Left ventricle myocardium inferior (tissue), 1 donor: ENCODE results near the gene REG4. TPM values are rescaled to one million over a fixed set of nuclear protein-coding genes. Genes with fewer than 3 reads are reported as not detected.

Experiments used
- DNase-seq: peaks from one replicate; pipeline ENCODE4 v3.0.0-alpha.2; 2020
- H3K27ac ChIP-seq: fragments of 200-600 bp; replicated peaks from 2 replicates; pipeline ENCODE4 v1.8.0; 2021
- H3K27me3 ChIP-seq: fragments of 200-600 bp; 2 replicates; pipeline ENCODE4 v1.8.0; 2021; ENCODE audit warnings: low read depth
- H3K36me3 ChIP-seq: fragments of 200-600 bp; 2 replicates; pipeline ENCODE4 v1.8.0; 2021
- H3K4me1 ChIP-seq: fragments of 200-600 bp; 2 replicates; pipeline ENCODE4 v1.8.0; 2021
- H3K4me3 ChIP-seq: fragments of 200-600 bp; 2 replicates; pipeline ENCODE4 v1.8.0; 2021; ENCODE audit warnings: mild to moderate bottlenecking, moderate library complexity
- H3K9me3 ChIP-seq: fragments of 200-600 bp; replicated peaks from 2 replicates; pipeline ENCODE4 v1.8.0; 2021
- CTCF ChIP-seq: fragments of 200-600 bp; IDR thresholded peaks from 2 replicates; pipeline ENCODE4 v1.8.0; 2021; ENCODE audit warnings: antibody characterized with exemption, mild to moderate bottlenecking, borderline replicate concordance
- intact Hi-C: fragments of 100-400 bp; cut with micrococcal nuclease; formaldehyde crosslinking; loops from one replicate; pipeline ENCODE4 v1.11.0; 2022
- total RNA-seq: library from RNA; stranded (reverse); fragmentation: NEBNext Ultra II Directional; extraction: Animal tissue kit (Norgen Biotek cat#: 25700); gene quantifications from one replicate; pipeline ENCODE4 v1.2.1, GENCODE V29; 2021
- donor health status: DM: no; HTN: yes; CAD: no; lungs with severe emphysema.

Gene REG4
- total RNA-seq, 1 donor from 2014 or later, result not detected

- Histone ChIP-seq H3K27ac (no peak overlapping the region), H3K27me3 (peaks cover 11% of the 10 kb centered on the region), H3K4me3 (no peak overlapping the region), H3K4me1 (no peaks in the 10 kb centered on the region), H3K9me3 (no peaks in the 10 kb centered on the region), H3K36me3 (no peaks in the 10 kb centered on the region)
- TF ChIP-seq CTCF, result no peak
- intact Hi-C loops, result no loop called here
- no peak for DNase-seq
Observed at GRCh38 chr1:119815361-119815760, 4.1 kb upstream of the REG4 start.

GRCh38 chr1:119814288-119814687 is 3.0 kb upstream of the REG4 start:
- no peak for DNase-seq
- no peak for TF ChIP-seq CTCF
- H3K4me1 ChIP-seq, result no peaks in the 10 kb centered on the region
- no peak overlapping the region for H3K4me3 ChIP-seq
- no peak overlapping the region for H3K27ac ChIP-seq
- H3K27me3 ChIP-seq, result peaks cover 11% of the 10 kb centered on the region
- intact Hi-C loops, result no loop called here
- H3K9me3 ChIP-seq, result no peaks in the 10 kb centered on the region
- no peaks in the 10 kb centered on the region for H3K36me3 ChIP-seq

- Histone ChIP-seq H3K27ac (no peak overlapping the region), H3K36me3 (no peaks in the 10 kb centered on the region)
- TF ChIP-seq CTCF, result no peak
Observed at GRCh38 chr1:119811985-119812557, 811 bp upstream of the REG4 start.

GRCh38 chr1:119808972-119809550 is 2.2 kb downstream of the REG4 start:
- H3K27ac ChIP-seq, result no peak overlapping the region
- H3K4me3 ChIP-seq, result no peak overlapping the region
- peak; percentile 55 for DNase-seq
- peaks cover 3% of the 10 kb centered on the region for H3K4me1 ChIP-seq
- peaks cover 40% of the 10 kb centered on the region for H3K27me3 ChIP-seq
- no peaks in the 10 kb centered on the region for H3K9me3 ChIP-seq
- H3K36me3 ChIP-seq, result no peaks in the 10 kb centered on the region
- peak; percentile 91 for TF ChIP-seq CTCF
- intact Hi-C loops, result no loop called here

More at GRCh38 chr1:119811985-119812557, 811 bp upstream of the REG4 start:
- no peaks in the 10 kb centered on the region for H3K9me3 ChIP-seq
- H3K4me1 ChIP-seq, result peaks cover 3% of the 10 kb centered on the region
- intact Hi-C loops, result no loop called here
- H3K27me3 ChIP-seq, result peaks cover 29% of the 10 kb centered on the region
- DNase-seq, result no peak
- H3K4me3 ChIP-seq, result no peak overlapping the region

GRCh38 chr1:119808491-119808890 is 2.8 kb downstream of the REG4 start:
- Histone ChIP-seq H3K9me3 (no peaks in the 10 kb centered on the region), H3K27me3 (peaks cover 43% of the 10 kb centered on the region), H3K4me1 (peaks cover 3% of the 10 kb centered on the region), H3K27ac (no peak overlapping the region), H3K4me3 (no peak overlapping the region), H3K36me3 (no peaks in the 10 kb centered on the region)
- TF ChIP-seq CTCF, result no peak
- intact Hi-C loops, result no loop called here
- DNase-seq, result no peak
